ENCODE measurements around the gene KCNA2. TPM values are rescaled to one million over a fixed set of nuclear protein-coding genes. Genes with fewer than 3 reads are reported as not detected.

The KCNA2 gene
- polyA plus RNA-seq, 1 donor = 0.52 TPM

- DNase-seq = no peak
Measured at GRCh38 chr1:110565565-110565964, 40.6 kb downstream of the KCNA2 start.

GRCh38 chr1:110563089-110563488, 43.1 kb downstream of the KCNA2 start:
- DNase-seq = no peak

- no peak for DNase-seq
Measured at GRCh38 chr1:110561596-110561995, 44.6 kb downstream of the KCNA2 start.

- DNase-seq = no peak
Measured at GRCh38 chr1:110559157-110559556, 47.0 kb downstream of the KCNA2 start.

GRCh38 chr1:110557481-110557880, 48.7 kb downstream of the KCNA2 start:
- no peak for DNase-seq

- no peak for DNase-seq
Measured at GRCh38 chr1:110556471-110556807, 49.7 kb downstream of the KCNA2 start.

- DNase-seq = peak; percentile 28
Measured at GRCh38 chr1:110555807-110556470, 50.2 kb downstream of the KCNA2 start.

GRCh38 chr1:110554871-110555801, 51.0 kb downstream of the KCNA2 start:
- peak; percentile 27 for DNase-seq

GRCh38 chr1:110551278-110551809, 54.8 kb downstream of the KCNA2 start:
- no peak for DNase-seq

GRCh38 chr1:110549831-110550230, 56.3 kb downstream of the KCNA2 start:
- no peak for DNase-seq

GRCh38 chr1:110548381-110548780, 57.8 kb downstream of the KCNA2 start:
- DNase-seq = no peak

- no peak for DNase-seq
Measured at GRCh38 chr1:110547017-110547416, 59.1 kb downstream of the KCNA2 start.

- no peak for DNase-seq
Measured at GRCh38 chr1:110545492-110545891, 60.7 kb downstream of the KCNA2 start.

- no peak for DNase-seq
Measured at GRCh38 chr1:110544753-110545152, 61.4 kb downstream of the KCNA2 start.

Other genes starting within 250 kb of the KCNA2 start
- 11.6 TPM for gene SLC16A4, start 215.3 kb downstream of the KCNA2 start, polyA plus RNA-seq (ENCODE audit: insufficient read length)
- gene LAMTOR5, start 198.7 kb downstream of the KCNA2 start, polyA plus RNA-seq (ENCODE audit: insufficient read length) = 90.9 TPM
- gene PROK1, start 155.2 kb downstream of the KCNA2 start, polyA plus RNA-seq (ENCODE audit: insufficient read length) = not detected
- 0.75 TPM for gene KCNA10, start 87.2 kb downstream of the KCNA2 start, polyA plus RNA-seq (ENCODE audit: insufficient read length)
- gene KCNA3, start 68.6 kb upstream of the KCNA2 start, polyA plus RNA-seq (ENCODE audit: insufficient read length) = 0.18 TPM